D721Med (cell line): ENCODE measurements around the gene METTL5.

Source experiments
- DNase-seq: peaks from one replicate; pipeline ENCODE4 v3.0.0; 2011; ENCODE audit warnings: low spot score; ENCODE audit not compliant: insufficient read length
- FAIRE-seq: peaks from 2 replicates; lab custom pipeline; 2011; peaks lifted over from hg19 to GRCh38; lab: Jason Lieb, UNC
- TF ChIP-seq, protein P1 (sequence below): IDR thresholded peaks from 2 replicates; pipeline ENCODE4 v1.5.1; 2012; ENCODE audit warnings: mild to moderate bottlenecking, control low read depth; ENCODE audit not compliant: insufficient read depth; ENCODE audit errors: missing control alignments

METTL5 gene

DNA sequence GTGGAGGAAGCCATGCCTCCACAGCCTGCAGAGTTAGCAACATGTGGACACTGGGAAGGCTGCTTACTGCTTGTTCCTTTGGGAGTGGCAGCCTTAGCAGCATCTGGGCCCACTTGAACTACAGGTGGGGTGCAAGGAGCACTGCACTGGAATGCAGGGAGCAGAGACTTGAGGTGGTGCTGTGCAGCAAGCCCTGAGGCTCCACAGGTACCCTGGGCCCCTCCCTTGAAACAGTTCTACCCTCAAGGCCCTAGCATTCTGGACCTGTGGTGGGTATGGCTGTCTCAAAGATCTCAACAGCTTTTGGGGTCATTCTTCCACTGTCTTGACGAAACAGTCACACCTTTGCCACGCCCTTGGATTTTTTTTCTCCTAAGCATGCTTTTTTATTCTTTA, 16.0 kb upstream of the METTL5 start:
- TF ChIP-seq, protein P1, sequence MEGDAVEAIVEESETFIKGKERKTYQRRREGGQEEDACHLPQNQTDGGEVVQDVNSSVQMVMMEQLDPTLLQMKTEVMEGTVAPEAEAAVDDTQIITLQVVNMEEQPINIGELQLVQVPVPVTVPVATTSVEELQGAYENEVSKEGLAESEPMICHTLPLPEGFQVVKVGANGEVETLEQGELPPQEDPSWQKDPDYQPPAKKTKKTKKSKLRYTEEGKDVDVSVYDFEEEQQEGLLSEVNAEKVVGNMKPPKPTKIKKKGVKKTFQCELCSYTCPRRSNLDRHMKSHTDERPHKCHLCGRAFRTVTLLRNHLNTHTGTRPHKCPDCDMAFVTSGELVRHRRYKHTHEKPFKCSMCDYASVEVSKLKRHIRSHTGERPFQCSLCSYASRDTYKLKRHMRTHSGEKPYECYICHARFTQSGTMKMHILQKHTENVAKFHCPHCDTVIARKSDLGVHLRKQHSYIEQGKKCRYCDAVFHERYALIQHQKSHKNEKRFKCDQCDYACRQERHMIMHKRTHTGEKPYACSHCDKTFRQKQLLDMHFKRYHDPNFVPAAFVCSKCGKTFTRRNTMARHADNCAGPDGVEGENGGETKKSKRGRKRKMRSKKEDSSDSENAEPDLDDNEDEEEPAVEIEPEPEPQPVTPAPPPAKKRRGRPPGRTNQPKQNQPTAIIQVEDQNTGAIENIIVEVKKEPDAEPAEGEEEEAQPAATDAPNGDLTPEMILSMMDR, result no peak
- no peak for DNase-seq
- no peak for FAIRE-seq

DNA sequence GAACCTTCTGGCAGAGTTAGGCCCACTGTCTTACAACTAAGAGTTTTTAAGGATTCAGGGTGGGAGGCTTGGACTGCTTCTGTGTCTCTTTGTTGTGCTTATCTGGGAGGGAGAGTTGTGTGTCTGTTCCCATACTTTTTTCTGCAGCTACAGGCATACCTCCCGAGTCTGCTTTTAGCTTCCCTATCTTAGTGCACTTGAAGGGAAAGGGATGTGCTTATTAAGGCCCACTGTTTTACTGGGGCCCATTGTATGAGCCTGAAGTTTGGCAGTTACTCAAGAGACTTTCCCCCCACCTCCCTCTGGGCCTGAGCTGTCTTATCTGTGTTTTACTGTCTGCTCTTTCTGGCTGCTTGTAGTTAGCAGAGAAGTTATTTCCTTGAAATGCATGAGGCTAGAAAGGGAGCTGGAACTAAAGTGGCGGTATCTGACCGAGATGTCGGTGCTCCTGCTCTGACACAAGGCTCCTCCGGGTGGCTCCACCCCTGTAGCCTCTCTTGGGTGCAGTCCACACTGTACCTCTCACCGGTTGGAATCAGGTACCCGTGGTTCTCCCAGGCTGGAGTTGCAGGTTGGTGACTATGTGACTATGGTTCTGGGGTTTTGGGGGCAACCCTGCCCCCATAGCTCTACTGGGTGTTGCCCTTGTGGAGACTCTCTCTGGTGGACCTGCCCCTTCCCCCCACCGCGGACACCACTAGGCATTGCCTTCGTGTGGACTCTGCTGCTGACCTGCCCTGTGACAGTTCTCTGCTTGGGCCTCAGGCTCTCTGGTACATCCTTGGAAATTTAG, 15.4 kb upstream of the METTL5 start:
- DNase-seq (no peak), FAIRE-seq (no peak)
- TF ChIP-seq, protein P1, result no peak

DNA sequence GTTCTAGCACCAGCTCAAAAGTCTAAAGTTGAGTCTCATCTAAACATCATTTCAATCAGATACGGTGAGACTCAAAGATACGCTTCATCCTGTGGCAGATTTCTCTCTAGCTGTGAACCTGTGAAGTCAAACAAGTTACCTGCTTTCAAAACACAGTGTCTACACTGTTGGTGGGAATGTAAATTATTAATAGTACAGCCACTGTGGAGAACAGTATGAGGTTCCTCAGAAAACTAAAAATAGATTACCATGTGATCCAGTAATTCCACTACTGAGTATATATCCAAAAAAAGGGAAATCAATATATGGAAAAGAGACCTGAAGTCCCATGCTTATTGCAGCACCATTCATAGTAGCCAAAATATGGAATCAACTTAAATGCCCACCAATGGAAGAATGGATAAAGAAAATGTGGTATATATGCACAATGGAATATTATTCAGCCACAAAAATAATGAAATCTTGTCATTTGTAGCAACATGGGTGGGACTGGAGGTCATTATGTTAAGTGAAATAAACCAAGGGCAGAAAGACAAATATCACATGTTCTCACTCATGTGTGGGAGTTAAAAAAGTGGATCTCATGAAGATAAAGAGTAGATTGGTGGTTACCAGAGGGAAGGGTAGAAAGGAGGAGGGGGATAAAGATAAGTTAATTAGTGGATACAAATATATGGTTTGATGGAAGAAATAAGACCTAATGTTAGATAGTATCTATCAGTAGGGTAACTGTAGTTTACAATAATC, 14.2 kb upstream of the METTL5 start:
- TF ChIP-seq, protein P1, result no peak
- FAIRE-seq (no peak), DNase-seq (no peak)

DNA sequence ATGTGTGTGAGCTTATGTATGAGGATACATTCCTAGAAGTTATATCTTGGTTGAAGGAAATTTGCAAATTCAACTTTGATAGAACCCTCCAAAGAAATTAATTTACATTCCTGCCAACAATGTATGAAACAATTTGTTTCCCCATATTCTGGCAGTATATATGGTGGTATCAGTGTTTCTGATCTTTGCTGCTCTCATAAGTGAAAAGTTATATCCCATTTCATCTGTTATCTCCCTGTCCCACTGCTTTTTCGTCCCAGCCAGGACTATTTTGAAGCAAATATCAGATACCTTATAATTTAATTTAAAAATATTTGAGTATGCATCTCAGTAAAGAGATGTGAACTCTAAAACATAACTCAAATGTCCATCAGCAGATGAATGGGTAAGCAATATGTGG, 9.7 kb upstream of the METTL5 start:
- no peak for FAIRE-seq
- no peak for DNase-seq
- TF ChIP-seq, protein P1, result no peak

DNA sequence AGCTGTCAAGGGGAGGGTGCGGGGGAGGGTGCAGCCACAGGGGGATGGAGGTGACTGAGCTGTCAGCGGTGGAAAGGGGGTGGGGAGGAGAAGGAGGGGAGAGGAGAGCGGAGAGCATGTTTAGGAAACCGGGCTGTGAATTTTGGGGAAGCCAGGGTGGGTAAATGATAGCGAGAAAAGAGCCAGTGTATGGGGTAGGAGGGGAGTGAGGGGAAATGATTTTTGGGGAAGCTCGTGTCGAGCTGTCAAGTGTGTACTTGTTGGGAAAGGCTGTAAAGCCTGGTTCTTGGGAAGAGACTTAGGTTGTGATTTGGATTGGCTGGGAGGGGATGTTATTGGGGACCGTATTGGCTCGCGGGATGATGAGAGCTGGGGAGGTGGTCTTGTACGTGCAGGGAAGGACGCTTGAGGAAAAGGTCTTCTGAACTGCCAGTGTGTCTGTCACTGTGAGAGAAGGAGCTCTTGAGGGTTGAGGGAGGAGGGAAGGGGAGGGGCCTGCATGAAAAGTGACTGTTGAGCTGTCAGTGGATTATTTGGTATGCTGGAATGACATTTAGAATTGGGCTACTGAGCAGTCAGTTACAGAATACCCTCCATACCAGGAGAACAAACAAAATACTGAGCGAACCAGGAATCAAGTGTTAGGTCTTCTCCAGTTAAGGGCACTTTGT, 3.6 kb upstream of the METTL5 start:
- FAIRE-seq (no peak), DNase-seq (peak; percentile 20)
- TF ChIP-seq, protein P1, result no peak

DNA sequence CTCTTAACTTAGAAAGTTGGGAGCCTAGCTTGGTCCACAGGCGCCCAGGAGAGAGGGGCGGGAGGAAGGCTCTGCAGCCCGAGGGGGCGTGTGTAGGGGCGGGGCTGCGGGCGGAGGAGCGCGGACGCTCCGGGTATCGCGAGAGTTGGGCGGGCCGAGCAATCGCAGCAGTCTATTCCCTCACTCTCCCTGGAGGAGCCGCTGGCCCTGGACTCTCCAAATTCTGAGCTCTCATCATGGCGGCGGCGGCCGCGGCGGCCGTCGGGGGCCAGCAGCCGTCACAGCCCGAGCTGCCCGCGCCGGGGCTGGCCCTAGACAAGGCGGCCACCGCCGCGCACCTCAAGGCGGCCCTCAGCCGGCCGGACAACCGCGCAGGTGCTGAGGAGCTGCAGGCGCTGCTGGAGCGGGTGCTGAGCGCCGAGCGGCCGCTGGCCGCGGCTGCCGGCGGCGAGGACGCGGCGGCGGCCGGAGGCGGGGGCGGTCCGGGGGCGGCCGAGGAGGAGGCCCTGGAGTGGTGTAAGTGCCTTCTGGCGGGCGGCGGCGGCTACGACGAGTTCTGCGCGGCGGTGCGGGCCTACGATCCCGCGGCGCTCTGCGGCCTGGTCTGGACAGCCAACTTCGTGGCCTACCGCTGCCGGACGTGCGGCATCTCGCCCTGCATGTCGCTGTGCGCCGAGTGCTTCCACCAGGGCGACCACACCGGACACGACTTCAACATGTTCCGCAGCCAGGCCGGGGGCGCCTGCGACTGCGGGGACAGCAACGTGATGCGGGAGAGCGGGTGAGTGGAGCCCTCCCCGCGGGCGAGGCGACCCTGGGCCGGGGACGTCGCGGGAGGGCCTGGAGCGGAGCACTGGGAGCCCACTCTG, 2.8 kb upstream of the METTL5 start, which contains the start of gene UBR3:
UBR3 (plus strand) TSS at position 183 of the 869 bp plus-strand sequence; CDS start at position 237, 54 bp downstream.
- DNase-seq (peak; percentile 79), FAIRE-seq (no peak)
- TF ChIP-seq, protein P1, result no peak
